GM21786 (cell line): ENCODE data around the gene SELENOW.

ENCODE experiments used
- ATAC-seq: cut with Tn5 transposase; IDR thresholded peaks from one replicate; pipeline ENCODE4 v1.9.1; 2021; ENCODE audit not compliant: unreplicated experiment

The SELENOW gene

DNA sequence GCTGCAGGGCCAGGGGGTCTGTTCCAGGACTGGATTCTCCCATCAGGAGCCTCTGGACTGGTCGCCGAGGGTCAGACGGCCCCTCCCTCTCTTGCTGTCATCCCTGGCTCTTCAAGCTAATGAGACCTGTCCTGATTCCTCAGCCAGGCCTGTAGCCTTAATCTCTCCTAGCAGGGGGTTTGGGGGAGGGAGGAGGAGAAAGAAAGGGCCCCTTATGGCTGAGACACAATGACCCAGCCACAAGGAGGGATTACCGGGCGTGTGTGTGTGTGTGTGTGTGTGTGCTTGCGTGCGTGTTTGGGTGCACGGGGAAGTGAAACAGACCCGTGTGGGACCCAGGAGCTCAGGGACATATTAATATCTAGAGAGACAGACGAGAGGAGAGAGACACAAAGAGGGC lies 41.4 kb downstream of the SELENOW start:
- ATAC-seq, result no peak

DNA sequence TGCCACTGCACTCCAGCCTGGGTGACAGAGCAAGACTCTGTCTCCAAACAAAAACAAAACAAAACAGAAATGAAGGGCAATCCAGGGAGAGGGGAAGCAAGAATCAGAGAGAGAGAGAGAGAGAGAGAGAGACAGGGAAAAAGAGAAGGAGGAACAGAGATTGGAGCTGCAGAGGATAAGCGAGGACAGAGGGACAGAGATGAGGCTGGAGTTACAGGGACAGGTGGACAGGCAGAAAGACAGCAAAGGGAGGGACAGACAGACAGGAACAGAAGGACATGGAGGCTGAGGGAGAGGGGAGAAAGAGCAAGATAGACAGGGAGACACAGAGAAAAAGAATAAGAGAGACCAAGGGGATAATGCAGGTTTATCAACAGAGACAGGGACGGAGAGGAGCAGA lies 41.9 kb downstream of the SELENOW start:
- no peak for ATAC-seq

DNA sequence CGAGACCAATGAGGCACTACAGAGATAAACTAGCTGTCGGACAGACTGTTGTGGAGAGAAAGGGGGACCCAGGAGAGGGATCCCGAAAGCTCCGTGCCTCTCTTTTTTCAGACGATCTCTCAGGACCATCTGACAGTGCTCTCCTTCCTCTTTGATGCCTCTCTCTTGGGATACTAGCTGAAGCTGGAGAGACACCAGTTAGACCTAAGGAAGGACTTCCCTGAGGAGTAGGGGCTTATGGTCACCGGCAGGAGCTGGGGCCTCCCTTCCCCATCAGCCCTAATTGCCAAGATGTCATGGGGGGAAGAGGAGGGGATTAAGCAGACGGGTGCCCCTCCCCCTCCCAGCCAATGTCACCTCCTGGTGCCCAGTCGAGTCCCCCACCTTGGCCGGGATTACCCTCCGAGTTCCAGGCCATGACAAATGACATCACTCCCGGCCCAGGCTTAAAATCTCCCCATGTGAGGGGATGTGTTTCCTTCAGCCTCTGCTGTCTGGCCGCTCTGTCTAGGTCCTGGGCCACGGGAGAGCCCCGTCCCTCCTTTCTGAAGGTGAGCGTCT lies 43.0 kb downstream of the SELENOW start, which contains the start of gene CRX:
Gene CRX (plus strand): TSS at position 478 of the 561 bp plus-strand sequence. CDS start 12,507 bp downstream, outside the sequence.
- ATAC-seq, result no peak

DNA sequence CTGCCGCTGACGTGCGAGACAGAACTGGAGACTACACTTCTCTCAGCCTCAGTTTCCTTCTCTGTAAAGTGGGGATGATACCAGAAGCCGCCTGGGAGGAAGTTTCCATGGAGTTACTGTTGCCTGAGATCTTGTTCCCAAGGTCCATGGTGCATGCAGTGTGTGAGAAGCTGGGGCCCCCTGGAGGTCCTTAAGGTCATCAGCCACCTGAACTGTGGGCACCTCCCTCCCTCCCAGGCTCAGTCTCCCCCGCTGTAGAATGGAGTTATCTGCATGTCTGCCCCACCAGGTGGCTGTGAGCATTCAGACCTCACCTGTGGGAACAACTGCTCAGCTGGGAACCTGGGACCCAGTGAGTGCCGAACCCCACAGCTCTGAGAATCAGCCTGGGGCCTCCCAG lies 45.9 kb downstream of the SELENOW start:
- ATAC-seq, result no peak

DNA sequence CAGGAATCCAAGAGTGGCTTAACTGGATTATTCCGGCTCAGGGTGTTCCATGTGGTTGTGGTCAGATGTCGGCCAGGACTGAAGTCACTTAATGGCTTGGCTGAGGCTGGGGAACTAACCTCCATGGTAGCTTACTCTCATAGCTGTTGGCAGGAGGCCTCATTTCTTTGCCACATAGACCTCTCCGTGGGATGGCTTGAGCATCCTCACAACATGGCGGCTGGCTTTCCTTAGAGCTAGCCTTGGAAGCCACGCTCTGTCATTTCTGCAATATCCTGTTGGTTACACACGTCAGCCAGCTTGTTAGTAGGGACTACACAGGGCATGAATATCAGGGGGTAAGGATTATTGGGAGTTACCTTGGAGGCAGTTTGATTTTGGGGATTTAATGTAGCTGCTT lies 48.3 kb downstream of the SELENOW start:
- ATAC-seq, result no peak

DNA sequence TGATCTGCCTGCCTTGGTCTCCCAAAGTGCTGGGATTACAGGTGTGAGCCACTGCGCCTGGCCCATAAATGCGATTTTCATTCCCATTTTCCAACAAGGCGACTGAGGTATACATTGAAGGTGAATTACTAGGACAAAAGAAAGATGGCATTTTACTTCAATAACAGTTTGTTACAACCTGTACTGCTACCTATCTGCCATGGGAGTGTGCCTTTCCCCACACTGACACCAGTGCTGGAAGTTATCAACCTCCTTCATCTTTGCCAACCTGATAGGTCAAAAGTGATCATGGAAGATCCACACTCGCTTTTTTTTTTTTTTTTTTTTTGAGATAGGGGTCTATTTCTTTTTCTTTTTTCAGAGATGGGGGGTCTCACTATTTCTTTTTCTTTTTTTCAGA lies 54.2 kb downstream of the SELENOW start:
- ATAC-seq, result no peak
